D721Med (cell line): ENCODE measurements around the gene ARL10.
"Not testable (repeated sequence)": the region's sequence is repeated elsewhere in the genome, so short reads cannot be mapped to it uniquely, and the experiment has no call there.

Source experiments
- DNase-seq: peaks from one replicate; pipeline ENCODE4 v3.0.0; 2011; ENCODE audit warnings: low spot score; ENCODE audit not compliant: insufficient read length
- FAIRE-seq: peaks from 2 replicates; lab custom pipeline; 2011; peaks lifted over from hg19 to GRCh38; lab: Jason Lieb, UNC
- TF ChIP-seq, protein P1 (sequence below): IDR thresholded peaks from 2 replicates; pipeline ENCODE4 v1.5.1; 2012; ENCODE audit warnings: mild to moderate bottlenecking, control low read depth; ENCODE audit not compliant: insufficient read depth; ENCODE audit errors: missing control alignments

Gene ARL10

DNA sequence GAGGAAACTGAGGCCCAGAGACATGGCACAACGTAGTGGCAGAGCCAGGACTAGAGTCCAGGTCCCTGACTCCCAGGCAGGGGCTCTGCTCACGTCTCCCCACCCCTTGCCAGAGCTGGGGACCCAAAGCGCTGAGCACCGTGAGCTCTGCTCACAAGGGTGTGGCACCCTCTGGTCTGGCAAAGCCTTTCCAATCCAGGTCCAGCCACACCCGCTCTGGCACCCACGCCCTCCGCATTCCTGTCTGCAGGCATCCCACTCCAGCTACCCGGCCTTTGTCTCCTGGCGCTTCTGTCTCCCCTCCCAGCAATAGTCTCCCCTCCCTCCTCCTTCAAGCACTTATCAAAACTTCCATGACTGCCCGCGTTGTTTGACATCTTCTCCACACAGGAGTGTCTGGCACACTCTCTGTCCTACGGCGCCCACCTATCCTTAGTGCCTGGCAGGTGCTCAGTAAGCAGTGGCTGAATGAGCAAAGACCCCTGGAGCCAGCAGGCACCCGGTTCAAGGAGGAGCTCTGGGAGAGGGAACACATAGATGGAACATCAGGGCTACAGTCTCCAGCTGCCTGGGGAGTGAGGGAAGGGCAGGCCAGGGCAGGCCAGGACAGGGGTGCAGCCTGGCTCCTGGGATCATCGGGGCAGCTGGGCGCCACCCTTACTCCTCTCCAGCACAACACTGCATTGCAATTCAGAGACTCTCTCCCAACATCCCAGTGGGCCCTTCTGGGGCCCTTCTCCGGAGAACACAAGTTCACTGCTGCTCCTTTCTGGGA, 35.3 kb downstream of the ARL10 start:
- no peak for FAIRE-seq
- no peak for DNase-seq

DNA sequence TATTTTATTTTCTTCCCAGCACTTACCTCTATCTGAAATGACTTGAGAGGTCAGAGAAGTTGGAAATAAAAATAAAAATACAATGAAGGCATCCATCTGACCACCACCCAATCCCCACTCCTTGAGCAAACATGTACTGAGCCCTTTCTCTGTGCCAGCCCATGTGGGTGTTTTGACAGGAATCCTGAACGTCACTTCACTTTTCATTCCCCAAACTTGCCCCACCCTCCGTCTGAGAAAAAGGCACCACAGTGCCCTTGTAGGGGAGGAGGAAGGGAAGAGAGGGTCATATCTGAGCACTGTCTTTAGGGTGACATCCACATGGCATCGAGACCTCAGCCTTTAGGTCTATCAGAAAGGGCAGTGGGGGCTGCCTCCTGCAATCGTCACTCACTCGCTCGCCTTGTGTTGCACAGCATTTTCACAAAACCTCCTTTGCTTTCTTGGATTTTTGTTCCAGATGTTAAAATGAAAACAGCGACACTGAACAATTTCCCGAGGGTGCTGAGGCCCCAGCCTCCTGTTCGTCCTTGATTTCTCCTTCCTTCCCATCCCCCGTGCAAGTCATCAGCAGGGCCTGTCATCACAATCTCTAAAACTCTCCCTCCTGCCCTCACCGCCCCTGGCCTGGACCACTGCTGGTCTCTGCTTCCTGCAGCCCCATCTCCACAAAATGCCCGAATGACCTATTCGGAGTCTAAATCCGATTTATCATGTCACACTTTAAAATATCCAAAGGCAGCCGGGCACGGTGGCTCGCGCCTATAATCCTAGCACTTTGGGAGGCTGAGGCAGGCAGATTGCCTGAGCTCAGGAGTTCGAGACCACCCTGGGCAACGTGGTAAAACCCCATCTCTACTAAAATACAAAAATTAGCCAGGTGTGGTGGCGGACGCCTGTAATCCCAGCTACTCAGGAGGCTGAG, 36.3 kb downstream of the ARL10 start:
- DNase-seq: no peak
- no peak for FAIRE-seq
- TF ChIP-seq, protein P1, sequence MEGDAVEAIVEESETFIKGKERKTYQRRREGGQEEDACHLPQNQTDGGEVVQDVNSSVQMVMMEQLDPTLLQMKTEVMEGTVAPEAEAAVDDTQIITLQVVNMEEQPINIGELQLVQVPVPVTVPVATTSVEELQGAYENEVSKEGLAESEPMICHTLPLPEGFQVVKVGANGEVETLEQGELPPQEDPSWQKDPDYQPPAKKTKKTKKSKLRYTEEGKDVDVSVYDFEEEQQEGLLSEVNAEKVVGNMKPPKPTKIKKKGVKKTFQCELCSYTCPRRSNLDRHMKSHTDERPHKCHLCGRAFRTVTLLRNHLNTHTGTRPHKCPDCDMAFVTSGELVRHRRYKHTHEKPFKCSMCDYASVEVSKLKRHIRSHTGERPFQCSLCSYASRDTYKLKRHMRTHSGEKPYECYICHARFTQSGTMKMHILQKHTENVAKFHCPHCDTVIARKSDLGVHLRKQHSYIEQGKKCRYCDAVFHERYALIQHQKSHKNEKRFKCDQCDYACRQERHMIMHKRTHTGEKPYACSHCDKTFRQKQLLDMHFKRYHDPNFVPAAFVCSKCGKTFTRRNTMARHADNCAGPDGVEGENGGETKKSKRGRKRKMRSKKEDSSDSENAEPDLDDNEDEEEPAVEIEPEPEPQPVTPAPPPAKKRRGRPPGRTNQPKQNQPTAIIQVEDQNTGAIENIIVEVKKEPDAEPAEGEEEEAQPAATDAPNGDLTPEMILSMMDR: no peak

More for the DNA sequence above, 35.3 kb downstream of the ARL10 start:
- TF ChIP-seq, protein P1: no peak

DNA sequence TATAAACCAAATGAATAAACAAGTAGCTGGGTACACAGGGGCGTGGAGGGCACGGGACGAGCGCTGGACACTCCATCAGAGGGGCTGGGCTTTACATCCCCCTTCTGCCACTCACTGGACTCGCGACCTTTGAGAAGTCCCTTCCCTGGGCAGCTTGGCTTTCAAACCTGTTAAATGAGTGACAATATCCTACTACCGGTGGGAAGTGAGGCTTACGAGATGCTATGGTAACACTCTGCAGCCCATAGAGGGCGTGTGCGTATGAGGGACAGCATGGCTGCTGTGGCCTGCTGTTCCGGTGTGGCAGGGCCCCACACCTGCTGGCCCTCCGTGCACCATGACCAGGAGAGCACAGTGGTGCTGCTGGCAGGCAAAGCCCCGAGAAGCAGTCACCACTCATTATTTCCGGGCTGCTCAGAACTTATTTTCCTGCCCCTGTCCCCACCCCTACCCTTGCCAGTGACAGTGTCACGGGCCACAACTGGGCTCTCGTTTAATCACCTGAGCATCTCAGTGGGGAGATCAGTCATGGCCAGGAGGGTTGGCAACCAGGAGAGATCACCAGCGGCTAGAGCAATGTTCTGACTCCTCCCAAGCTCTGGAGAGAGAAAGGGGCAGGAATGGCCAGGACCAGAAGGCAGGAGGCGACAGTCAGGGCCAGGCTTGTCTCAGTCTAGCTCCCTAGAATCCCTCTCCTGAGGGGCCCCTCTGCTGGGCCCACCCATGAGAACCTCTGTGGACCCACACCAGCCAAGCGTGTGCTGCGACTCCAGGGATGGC, 40.6 kb downstream of the ARL10 start:
- no peak for DNase-seq
- TF ChIP-seq, protein P1: no peak
- no peak for FAIRE-seq

DNA sequence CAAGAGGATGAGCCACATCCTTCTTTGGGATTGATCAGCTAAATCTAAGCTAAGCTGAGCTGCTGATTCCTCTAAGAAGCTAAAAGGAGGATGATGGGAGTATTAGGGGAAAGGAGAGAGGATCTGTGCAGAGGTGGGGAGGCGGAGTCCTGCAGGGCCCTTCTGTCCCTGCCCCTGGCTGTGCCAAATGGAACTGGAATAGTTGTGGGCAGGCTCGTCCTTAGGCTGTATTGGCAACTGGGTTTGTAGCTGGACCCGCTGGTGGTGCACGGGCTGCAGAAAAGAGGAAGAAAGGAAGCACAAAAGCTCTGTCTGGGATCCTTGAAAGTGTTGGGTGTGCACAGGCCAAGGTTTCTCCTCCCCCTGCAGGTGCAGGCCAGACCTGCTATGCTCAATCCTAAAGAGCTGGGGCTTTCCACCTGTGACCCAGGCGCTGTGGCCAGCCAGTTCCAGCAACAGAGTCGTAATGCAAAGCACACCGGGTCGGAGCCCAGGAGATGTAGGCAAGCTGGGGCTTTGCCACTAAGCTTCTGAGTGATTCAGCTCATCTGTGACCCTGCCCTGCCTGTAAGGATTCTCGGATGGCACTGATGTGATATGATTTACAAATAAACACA, 41.3 kb downstream of the ARL10 start:
- peak; percentile 96 for FAIRE-seq
- TF ChIP-seq, protein P1: no peak
- peak; percentile 91 for DNase-seq

DNA sequence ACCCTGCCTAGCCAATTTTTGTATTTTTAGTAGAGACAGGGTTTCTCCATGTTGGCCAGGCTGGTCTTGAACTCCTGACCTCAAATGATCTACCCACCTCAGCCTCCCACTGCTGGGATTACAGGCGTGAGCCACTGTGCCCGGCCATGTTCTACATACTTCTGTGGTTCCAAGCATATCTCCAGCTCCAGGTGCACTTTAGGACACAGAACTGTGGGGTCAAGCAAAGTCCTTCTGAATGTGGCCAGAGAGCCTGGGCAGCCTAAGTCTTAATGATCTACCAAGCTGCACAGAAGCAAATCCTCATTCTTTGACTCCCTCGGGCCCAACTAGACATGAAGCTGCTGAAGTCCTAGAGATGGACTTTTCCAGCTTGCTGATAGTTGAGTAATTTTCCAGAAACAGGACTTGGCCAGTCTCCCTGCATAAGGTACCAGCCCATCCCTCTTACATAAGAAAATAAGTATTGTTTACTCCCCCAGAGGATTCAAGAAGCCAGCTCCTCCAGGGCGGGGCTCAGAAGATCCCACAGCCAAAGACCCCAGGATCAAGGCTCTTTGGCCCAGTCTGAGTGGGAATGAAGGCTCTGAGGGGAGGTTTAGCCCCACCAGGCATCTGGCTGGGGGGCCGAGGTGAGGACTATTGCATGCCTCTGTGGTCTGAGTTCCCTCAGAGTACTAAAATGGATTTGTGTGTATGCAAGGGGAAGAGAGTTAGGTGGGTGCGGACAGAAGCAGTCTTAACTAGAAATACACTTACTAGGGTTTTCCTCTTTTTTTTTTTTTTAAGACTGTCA, 42.4 kb downstream of the ARL10 start:
- DNase-seq: no peak
- TF ChIP-seq, protein P1: no peak
- no peak for FAIRE-seq

DNA sequence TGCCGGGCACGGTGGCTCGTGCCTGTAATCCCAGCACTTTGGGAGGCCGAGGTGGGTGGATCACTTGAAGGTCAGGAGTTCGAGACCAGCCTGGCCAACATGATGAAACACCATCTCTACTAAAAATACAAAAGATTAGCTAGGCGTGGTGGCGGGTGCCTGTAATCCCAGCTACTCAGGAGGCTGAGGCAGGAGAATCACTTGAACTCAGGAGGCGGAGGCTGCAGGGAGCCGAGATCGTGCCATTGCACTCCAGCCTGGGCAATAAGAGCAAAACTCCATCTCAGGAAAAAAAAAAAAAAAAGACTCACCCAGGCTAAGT, 42.9 kb downstream of the ARL10 start:
- not testable (repeated sequence) for DNase-seq, FAIRE-seq
